GM23338 (cell line): ENCODE results near the gene MAP3K7CL. TPM values are rescaled to one million over a fixed set of nuclear protein-coding genes. Genes with fewer than 3 reads are reported as not detected.

Experiments
- CREB1 ChIP-seq: fragments of 250-450 bp; sonication (Bioruptor Pico); IDR thresholded peaks from 2 replicates; pipeline ENCODE4 v1.5.0; 2020; ENCODE audit warnings: low read depth, mild to moderate bottlenecking, moderate library complexity
- JUNB ChIP-seq: IDR thresholded peaks from one replicate; pipeline ENCODE4 v1.6.1; 2016; ENCODE audit warnings: antibody characterized with exemption; ENCODE audit not compliant: unreplicated experiment
- ZNF114 ChIP-seq: fragments of 250-450 bp; sonication (Bioruptor Pico); IDR thresholded peaks from 2 replicates; pipeline ENCODE4 v1.5.0; 2020; ENCODE audit warnings: mild to moderate bottlenecking, moderate library complexity
- ZNF462 ChIP-seq: fragments of 250-450 bp; sonication (Bioruptor Pico); IDR thresholded peaks from 2 replicates; pipeline ENCODE4 v1.5.0; 2020; ENCODE audit warnings: mild to moderate bottlenecking, moderate library complexity
- polyA plus RNA-seq: library from polyadenylated mRNA; unstranded; fragments of >200 nt; fragmentation: Nextera tagmentation; extraction: Ambion mirVana; gene quantifications from 2 replicates; pipeline ENCODE4 v1.2.1, GENCODE V29; 2016
- total RNA-seq: library from RNA; depleted of rRNA; stranded (reverse); fragments of >200 nt; shearing (Covaris generic); gene quantifications from 2 replicates; pipeline ENCODE4 v1.2.3, GENCODE V29; 2014
- TF ChIP-seq, protein P1 (sequence below): IDR thresholded peaks from one replicate; pipeline ENCODE4 v1.6.1; 2018; ENCODE audit warnings: antibody characterized with exemption; ENCODE audit not compliant: unreplicated experiment

The MAP3K7CL gene
- total and polyA plus RNA-seq, 2 experiments from 2014 or later, result 2.4 to 3.6 TPM

DNA sequence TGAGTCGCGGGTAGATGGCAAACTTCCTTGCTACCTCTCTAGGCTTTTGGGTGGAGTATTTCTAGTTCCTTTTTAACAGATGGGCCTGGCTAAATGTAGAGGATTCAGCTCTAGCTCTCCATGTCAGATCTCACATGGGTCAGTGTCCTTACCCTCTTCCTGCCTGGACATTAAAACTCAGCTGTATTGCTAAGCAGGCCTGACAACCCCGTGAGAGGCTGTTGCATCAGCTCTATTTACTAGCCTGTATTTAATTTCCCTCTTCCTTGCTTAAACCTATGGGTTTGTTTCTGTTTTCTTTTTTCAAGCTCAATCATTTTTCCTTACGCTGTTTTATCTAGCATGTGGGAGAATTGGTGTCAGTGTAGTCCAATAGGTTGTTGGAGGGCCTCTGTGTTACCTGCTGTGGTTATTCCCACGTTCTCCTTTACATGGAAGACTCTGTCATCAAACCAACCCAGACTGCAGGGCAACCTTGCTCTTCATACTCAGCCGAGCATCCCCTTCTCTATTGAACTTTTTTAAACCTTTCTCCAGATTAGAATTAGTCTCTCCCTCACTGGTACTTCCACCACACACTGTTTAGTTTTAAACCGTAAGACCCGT, 88.8 kb downstream of the MAP3K7CL start (continued):
- TF ChIP-seq ZNF462 (CRISPR knock-in tag), result no peak
- TF ChIP-seq, protein P1, sequence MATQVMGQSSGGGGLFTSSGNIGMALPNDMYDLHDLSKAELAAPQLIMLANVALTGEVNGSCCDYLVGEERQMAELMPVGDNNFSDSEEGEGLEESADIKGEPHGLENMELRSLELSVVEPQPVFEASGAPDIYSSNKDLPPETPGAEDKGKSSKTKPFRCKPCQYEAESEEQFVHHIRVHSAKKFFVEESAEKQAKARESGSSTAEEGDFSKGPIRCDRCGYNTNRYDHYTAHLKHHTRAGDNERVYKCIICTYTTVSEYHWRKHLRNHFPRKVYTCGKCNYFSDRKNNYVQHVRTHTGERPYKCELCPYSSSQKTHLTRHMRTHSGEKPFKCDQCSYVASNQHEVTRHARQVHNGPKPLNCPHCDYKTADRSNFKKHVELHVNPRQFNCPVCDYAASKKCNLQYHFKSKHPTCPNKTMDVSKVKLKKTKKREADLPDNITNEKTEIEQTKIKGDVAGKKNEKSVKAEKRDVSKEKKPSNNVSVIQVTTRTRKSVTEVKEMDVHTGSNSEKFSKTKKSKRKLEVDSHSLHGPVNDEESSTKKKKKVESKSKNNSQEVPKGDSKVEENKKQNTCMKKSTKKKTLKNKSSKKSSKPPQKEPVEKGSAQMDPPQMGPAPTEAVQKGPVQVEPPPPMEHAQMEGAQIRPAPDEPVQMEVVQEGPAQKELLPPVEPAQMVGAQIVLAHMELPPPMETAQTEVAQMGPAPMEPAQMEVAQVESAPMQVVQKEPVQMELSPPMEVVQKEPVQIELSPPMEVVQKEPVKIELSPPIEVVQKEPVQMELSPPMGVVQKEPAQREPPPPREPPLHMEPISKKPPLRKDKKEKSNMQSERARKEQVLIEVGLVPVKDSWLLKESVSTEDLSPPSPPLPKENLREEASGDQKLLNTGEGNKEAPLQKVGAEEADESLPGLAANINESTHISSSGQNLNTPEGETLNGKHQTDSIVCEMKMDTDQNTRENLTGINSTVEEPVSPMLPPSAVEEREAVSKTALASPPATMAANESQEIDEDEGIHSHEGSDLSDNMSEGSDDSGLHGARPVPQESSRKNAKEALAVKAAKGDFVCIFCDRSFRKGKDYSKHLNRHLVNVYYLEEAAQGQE, result no peak
- TF ChIP-seq ZNF114, result no peak
- TF ChIP-seq JUNB, result no peak
- no peak for TF ChIP-seq CREB1 (CRISPR knock-in tag)
